ENCODE data around the gene PDRG1.

PDRG1 gene

DNA sequence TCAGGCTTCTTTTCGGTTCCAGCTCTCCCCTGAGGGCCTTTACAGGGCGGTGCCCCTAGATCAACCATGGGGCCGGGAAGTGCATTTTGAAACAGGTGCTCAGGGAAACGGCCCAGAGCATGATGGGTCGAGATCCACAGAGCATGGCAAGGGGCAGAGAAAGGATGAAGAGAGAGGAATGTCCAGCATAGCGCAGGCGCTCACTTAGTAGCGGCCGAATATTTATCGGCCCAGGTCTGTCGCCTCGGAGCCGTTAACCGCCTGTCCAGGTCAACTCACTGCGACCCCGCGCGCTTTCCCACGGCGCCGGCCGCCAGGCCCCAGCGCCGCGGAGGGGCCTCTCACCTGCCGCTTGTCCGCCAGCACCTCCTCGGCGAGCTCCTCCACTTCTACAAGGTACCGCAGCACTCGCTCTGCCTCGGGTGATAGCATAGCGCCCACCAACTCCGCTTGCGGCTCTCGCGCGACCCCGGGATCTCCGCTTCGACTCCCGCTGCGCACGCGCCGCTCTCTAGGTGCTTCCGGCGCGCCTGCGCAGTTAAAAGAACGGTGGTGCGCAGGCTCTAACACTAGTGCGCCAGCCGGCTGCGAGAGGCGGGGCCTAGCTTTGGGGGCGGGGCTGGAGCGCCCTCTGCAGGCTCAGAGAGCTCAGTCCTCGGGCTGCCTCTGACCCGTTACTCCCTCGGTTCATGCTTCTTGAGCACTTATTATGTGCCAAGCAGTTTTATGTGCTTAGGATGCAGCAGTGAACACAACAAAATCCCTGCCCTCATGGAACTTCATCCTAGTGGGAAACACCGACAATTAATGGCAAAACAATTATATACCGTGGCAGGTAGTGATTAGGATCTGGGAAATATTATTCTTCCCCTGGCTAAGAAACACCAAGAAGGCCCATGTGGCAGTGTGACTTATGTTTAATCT is at the start of gene PDRG1:
Gene PDRG1 (minus strand): TSS at position 517 of the 924 bp plus-strand sequence. CDS start 85 bp downstream, at position 432.
- DNase-seq, result peak; percentile 95 to 98

DNA sequence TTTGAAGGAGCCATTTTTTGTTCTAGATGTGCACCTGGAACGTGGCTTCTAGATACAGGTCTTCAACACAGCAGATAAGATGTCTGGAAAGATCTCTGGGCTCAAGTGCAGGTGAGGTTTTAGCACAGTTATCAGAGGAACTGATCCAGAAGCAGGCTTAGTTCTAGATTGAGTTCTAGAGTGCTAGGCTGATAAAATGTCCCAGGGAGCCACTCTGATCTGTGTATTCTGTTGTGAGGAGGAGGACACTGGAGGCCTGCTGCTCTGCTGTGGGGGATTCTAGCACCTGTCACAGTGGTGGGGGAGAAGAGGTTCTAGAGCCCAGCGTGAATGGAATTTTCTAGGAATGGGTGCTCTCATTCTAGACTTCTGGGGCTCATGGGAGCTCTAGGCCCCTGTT is 46.4 kb upstream of the PDRG1 start:
- DNase-seq, result no peak

DNA sequence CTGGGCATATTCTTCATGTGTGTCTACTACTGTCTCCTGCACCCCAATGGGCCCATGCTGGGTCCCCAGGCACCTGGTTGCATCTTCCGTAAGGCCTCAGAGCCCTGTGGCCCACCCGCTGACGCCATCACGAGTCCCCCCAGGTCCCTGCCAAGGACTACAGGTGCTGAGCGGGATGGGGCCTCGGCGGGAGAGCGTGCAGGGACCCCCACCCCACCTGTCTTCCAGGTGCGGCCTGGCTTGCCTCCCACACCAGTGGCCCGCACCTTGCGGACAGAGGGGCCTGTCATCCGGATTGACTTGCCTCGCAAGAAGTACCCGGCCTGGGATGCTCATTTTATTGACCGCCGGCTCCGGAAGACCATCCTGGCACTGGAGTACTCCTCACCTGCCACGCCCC is 45.1 kb upstream of the PDRG1 start:
- no peak for DNase-seq

DNA sequence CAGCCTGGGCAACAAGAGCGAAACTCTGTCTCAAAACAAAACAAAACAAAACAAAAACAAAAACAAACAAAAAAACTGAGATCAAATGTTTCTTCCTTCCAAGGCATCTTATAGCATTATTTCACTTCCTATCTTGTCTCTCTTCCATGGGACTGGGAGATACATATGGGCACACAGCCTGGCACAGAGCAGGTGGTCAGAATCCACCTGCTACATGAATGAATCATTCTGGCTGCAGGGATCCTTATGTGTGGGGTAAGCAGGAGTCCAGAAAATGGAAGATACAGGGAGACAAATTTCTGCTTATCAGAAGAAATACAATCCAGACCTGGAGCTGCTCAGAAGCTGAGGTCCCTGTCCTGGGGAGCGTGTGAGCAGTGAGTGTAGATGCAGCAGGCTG is 40.2 kb upstream of the PDRG1 start:
- DNase-seq, result no peak

DNA sequence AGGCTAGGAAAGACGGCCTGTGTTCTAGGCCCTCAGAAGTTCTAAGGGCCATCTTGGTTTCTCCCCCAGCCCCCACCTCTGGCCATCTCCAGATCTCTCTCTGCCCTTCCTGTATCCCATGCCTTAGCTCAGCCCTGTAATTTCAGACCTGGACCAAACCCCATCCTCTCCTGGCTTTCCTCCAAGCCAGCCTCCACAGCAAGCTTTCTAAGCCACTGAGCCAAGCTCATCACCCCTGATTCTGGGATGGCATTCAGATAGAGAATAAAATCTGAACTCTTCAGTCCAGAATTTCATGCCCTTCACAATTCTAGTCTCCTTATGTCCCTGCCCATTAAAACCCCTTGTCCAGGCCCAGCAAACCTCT is 39.5 kb upstream of the PDRG1 start:
- no peak for DNase-seq

DNA sequence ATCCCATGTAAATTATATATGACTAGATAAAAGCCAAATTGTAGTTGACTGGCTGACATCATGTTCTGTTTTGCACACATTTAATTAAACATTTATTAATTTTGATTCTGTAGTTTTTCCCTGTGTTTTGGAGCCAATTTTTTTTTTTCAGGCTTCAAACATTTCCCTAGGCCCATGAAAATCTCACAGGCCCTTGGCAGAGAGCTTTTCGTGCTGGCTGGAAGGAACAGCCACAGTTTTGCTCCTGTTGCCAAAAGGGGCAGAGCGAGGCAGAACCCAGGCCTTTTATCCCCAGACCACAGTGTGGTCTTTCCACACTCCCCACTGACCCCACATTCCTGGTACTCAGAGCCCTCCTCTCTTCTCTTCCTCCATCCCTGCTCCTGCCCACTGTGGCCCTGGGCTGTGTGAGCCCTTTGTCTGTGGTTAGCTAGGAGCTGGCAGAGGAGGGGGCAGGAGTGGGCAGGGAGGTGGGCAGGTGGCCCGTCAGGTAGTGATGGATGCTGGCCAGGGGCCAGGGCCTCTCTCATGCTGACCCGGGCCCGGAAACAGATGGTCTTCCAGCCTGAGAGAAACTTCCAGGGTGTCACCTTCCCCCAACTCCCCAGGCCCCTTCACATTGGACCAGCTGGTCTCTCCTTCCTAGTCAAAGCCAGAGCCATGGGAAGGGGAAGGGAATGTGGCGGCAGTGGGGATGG is 38.9 kb upstream of the PDRG1 start:
- DNase-seq, result no peak

DNA sequence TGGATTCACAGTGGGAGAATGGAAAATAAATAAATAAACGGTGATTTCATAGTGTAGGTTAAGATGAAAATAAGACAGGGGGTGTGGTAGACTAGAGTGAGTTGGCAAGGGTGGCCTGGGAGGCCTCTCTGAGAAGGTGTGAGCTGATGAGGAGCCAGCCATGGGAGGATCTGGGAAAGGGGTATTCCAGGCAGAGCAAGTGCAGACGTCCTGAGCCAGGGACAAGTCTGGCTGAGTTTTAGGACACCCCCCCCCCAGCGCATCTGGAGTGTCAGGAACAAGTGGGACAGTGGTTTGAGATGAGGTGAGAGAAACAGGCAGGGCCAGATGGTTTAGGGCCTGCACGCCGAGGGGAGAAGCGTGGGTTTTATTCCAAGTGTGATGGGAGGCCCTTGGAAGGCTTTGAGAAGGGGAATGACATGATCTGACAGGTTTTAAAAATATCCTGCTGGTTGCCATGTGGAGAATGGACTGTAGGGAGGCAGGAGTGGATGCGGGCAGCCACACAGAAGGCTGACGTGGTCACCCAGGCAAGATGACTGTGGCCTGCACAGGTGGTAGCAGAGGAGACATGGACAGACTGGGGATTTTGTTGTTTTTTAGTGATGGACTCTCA is 37.3 kb upstream of the PDRG1 start:
- DNase-seq, result no peak

DNA sequence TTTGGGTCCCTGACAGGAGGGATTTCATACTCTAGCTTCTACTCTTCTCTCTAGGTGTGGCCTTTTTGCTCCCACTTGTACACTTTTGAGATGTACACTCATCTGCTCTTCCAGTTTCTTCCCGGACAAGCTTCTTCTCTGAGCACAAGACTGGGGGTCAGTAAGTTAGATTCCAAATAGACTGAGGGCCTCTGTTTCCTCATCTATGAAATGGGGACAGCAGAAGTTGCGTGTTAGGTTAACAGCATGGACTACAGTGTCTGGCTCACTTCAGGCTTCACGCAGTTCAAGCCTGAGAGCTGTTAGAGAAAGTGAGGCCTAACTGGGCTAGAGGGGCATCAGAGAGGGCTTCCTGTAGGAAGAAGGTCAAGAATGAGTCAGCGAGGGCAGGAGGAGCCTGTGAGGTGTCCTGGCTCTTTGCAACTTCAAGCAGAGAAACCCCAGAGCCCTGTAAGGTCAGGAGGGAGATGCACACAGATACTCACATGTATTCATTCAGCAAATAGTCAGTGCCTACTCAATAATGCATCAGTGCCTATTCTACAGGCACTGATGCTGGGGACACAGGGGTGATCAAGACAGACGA is 36.7 kb upstream of the PDRG1 start:
- DNase-seq, result no peak

DNA sequence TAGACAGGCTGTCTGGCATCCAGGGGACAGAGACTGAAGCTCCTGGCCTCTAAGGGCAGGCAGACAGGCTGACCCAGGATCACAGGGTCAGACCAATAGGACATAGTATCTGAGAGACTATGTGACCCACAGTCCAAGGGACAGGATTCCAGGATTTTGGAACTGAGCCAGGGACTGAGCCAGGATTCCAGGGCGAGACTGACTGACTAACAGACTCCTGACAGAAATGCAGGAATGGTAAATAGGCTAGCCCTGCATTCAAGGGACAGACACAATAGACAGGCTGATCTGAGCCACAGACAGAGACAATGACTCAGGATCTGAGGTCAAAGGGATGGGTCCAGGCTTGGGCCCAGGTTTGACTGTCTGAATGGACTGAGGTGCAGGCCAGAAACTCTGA is 35.9 kb upstream of the PDRG1 start:
- DNase-seq, result no peak

DNA sequence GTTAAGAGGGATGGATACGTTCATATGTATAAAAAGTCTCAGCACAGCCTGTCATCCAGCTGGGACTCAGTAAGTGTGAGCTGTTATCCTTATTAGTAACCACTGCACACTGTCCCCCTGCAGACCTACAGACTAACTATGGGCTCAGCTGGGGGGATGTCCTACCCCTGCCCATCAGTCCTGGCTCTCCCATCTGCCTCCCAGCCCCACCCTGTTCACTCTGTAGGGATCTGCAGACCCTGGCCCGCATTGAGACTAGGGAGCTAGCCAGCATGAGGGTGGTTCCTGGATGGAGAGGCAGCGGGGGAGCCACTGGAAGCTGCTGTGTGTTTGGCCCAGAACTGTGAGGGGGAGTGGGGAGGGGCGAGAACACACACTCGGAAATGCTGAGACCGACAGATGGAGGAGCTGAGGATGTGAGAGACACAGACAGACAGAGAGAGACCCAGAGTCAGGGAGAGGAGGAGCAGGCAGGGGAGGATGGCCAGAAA is 33.2 kb upstream of the PDRG1 start:
- no peak for DNase-seq

DNA sequence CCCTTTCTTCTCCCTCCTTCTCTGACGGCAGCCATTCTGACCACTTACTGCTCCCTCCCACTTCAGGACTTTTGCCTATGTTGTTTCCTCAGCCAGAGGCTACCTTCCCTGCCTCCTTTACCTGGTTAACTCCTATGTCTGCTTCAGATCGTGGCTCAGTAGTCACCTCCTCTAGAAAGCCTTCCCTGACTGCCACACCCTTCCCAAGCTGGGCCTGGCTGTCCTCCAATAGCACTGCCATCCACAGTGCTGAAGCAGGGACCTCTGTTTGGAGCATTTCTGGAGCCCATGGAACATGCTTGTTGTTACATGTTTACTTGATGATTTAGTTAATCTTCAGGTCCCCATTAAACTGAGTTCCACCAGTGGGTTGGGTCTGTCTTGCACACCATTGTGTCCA is 29.9 kb upstream of the PDRG1 start:
- no peak for DNase-seq

DNA sequence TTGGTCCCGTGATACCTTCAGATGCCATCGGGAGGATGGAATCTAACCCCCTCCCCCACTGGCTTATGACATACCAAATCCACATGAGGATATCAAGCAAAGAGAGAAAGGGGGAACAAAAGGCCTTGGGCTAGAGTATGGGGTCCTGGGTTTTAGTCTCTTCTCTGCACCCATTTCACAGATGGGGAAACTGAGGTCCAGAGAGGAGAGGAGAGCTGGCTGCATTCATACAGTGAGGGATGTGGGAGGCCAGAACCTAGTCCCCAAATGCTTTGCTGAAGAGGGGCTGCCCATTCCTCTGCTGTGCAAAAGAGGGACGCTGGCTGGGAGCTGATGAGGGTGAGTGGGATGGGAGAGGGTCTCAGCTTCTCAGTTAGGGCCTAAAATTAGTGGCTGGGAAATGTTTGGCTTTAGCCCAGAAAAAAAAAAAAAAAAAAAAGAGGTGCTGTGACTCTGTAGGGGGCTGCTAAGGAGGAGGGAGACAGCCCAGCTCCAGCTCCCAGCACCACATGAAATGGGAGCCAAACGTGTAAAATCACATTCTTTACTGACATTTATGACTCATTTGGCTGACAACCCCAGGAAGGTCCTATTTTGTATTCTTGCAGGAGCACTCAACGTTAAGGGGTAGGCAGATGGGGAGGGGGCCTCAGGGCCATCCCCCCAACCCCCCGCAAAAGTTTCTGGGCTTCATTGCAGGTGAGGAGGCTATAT is 28.0 kb upstream of the PDRG1 start:
- DNase-seq, result no peak

DNA sequence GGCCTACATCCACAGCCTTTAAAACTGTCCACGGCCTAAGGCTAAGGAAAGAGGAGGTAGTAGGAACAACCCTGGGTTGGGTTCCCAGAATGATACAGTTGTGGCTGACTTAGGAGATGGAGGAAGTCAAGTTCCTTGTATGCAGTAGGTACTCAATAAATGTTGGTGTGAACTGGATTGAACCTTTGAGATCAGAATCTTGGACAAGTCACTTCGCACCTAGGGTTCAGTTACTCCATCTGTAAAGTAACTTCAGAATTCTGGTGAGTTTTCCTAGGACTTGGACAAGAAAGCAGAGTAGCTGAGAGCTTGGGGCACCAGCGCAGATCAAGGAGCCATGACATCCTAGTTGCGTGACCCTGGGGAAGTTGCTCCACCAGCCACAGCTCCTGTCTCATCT is 25.2 kb upstream of the PDRG1 start:
- DNase-seq, result no peak

DNA sequence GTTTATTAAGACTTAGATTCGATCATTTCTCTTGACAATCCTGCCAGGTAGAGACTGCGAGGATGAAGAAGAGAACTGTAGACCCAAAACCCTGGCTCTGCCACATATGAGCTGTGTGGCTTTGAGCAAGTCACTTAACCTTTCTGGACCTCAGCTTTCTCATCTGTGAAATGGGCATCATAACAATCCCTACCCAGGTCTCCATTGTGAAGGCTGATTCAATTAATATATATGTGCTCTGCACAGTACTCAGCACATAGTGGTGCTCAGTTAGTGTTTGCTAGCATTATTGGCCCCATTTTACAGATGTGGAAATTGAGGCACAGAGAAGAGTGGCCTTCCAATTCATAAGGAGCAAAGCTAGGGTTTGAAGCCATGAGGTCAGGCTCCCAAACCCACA is 24.0 kb upstream of the PDRG1 start:
- no peak for DNase-seq

DNA sequence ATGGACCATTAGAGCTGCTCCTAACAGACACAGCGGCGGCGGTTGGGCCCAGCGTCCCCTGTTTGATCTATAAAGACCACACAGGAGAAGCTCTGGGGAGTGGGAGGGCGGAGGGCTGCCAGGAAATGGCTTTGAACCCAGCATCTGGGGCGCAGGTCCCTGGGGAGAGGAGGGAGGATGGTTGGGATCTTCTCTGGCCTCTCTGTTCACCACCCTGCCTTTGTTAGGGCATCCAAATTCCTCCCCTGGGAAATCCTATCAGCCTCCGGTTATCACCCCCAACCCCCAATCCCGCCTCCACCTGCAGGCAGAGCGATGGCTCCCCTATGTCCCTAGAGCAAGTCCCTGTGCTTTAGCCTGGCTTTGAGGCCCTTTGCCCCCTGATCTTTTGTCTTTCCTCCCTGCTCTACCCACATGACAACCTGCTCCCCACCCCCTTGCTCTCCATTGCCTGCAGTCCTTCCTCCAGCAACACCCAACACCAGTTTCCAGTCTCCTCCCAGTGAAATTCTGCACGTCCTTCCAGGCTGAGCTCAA is 23.2 kb upstream of the PDRG1 start:
- DNase-seq, result no peak

DNA sequence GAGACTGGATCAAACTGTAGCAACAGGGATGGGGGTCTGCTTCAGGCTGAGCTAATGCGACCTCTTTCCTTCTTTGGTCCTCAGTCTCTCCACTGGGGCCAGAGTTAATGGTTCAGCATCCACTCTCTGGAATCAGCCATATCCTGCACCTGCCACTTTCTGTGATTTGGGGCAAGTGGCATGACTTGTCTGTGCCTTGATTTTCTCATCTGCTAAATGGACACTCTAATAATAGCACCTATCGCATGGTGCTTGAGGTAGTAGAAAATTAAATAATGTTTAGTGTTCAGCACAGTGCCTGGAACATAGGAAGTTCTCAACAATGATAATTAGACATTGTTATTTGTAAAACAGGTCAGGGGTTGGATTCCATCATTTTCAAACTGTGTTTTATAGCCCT is 22.4 kb upstream of the PDRG1 start:
- DNase-seq, result no peak

DNA sequence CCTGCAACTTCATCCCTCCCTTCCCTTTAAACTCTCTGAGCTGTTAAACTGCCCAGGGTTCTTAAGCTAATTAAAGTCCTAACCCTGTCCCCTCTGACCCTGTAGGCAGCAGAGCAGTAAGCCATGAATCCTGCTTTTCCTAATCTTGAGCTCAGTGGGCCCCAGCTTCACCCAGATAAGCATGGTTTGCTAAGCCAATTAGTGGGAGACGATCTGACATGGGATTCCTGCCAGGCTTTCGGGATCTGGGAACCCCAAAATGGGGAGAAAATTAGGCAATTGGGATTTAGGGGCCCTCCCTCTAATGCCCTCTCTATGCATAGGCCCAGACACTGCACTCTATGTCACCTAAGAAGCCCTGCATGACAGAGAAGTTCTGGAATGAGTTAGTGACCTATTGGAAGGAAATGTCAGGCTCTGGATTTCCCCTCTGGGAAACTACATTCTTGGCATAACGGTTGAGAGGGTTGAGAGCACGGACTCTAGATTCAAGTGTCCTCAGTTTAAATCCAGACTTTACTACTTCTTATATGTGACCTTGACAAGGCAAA is 20.7 kb upstream of the PDRG1 start:
- no peak for DNase-seq

DNA sequence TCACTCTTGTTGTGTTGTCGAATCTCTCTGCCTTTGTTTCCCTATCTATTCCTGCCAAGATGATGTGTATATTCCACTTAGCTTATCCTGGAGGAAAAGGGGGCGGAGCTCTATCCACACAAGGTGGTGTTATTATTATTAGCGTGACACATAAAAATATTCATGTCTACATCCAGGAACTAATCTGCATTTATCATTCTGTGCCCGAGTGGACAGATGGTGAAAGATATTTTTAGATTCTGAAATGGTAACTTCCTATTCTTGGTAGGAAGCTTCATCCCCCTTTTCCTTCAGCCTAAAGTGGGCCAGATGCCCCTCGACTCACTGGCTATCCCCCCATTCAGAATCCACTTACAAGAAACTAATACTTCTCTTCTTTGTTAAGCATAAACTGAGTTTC is 18.1 kb upstream of the PDRG1 start:
- DNase-seq, result no peak

DNA sequence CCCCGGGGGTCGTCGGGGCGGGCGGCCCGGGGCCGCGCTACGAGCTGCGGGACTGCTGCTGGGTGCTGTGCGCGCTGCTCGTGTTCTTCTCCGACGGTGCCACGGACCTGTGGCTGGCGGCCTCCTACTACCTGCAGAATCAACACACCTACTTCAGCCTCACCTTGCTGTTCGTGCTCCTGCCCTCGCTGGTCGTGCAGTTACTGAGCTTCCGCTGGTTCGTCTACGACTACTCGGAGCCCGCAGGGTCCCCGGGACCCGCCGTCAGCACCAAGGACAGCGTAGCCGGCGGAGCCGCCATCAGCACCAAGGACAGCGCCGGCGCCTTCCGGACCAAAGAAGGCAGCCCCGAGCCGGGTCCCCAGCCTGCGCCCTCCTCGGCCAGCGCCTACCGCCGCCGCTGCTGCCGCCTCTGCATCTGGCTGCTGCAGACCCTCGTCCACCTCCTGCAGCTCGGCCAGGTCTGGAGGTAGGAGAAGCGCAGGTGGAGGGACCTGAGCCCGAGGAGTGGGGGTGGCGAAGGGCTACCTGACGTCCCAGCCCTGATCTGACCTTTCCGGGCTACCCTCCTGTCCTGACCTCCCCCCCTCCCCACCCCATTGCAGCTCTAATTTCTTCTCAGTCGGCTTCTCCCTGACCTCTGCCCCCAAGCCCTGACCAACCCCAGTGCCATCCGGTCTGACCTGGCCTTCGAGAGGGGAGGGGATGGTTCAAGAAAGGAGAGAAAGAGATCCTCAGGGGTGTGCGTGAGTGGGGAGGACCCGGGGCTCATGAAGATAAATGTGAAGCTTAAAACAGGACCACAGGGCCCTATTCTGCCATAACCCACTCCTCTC is 16.7 kb upstream of the PDRG1 start:
- peak; percentile 60 to 78 for DNase-seq

DNA sequence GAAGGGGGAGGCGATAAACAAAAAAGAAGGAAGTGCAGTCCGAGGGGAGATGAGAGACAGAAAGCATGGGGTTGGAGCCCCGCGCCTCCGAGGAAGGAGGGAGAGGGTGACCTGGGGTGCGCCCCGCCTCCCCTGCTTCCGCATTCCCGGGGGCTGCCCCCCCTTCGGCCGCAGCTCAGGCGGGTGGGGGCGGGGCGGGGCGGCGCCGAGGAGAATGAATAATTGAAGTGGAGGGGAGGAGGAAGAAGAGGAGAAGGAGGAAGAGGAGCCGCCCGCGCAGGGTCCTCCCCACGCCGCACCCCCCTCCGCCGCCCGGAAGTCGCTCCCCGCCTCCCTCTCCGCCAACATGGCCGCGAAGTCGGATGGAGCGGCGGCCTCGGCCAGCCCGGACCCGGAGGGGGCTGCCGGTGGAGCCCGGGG is 16.0 kb upstream of the PDRG1 start, which contains the start of gene XKR7:
Gene XKR7 (plus strand): TSS at position 322 of the 420 bp plus-strand sequence. CDS start 25 bp downstream, at position 347.
- peak; percentile 10 to 13 for DNase-seq
